ENCODE data around the gene NINL.
"Not testable (repeated sequence)": the region's sequence is repeated elsewhere in the genome, so short reads cannot be mapped to it uniquely, and the experiment has no call there.

The NINL gene

DNA sequence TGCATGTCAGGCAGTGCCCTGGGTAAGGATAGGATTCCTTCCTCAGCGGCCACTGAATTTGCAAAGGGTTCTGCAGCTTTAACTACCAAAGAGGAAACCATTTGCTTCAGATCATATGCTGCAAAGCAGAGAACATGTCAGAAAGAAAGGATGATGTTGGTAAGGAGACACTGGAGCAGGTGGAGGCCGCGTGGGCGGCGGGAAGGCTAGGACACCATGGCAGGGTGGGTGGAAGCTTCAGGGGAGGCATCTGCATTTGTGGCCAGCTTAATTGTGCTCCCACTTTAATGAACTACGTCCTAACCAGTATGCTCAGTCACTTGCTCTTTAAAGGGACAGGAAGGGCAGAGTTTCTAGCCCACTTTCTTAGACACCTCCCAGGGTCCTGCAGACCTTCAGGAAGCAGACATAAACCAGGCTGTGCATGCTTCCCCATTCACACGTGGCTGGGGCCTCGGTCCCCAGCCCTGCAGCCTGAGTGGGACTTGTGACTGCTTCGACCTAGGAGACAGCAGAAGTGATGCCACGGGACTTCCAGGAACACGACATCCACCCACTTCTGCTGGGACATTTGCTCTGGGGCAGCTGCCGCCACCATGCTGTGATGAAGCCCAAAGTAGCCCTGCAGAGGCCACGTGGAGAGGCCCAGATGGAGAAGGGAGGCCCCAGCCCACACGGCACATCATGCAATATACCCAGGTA is 101.7 kb downstream of the NINL start:
- DNase-seq: no peak

- DNase-seq: no peak
These were observed 103.4 kb downstream of the NINL start for GRCh38 chr20:25481918-25482253.

DNA sequence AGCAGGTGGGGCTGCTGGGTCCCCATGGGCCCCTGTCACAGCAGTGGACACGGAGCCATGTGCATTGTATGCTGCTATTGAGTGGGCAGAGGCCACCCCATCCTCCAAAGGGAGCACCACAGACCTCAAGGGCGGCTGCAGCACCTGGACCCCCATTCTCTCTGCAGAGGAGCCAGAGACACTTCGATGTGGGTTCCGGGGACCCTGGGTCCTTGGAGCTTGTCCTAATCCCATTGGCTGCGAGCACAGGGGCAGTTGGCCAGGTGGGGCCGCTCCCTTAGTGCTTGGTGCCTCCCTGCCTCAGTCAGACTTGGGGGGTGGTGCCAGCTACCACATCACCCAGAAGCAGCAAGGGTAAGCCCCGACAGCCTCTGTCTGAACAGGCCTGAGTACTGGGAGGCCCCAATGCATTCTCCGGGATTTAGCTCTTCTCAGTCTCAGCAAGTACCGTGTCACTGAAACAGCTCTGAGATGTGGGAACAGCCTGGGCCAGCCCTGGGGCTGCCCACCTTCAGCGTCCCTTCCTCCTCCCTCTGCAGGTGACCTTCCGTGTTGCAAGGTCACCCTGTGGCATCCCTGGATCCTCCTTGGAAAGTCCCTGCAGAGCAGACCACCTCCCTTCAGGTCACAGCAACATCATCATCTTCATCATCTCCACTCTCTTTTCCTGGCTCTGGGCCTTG is 104.0 kb downstream of the NINL start:
- DNase-seq: no peak

GRCh38 chr20:25480797-25481196 is 104.5 kb downstream of the NINL start:
- no peak for DNase-seq

- DNase-seq: no peak
These were observed 105.2 kb downstream of the NINL start for GRCh38 chr20:25480156-25480555.

- no peak for DNase-seq
These were observed 105.7 kb downstream of the NINL start for GRCh38 chr20:25479638-25480037.

DNA sequence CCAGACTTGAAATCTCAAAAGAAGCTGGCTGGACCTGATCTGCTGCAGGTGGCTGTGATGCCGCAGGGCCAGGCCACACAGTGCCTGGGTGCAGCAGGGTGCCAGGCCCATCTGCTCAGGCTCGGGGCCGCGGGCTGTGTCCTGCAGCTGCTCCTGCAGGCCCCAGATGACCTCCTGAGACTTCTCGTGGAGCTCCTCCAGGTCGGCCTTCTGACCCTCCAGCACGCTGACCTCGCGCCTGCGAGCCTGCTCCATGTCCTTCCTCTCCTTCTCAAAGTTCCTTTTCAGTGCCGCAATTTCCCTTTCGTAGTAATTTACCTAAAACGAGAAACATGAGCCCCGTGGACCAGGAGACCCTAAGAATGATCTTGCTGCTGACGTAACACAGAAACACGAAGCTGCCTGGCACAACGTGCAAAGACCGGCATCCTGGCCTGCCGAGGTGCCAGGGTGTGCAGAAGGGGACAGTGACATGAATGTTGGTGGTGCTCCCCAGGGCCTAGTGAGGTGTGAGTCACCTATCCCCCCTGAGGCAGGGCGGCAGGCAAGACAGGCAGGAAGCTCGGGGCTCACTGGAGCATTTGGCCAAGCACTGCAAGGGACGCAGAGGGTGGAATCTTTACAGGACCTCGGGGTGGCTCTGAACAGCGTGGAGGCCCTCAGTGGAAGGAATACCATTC is 106.3 kb downstream of the NINL start:
- no peak for DNase-seq

GRCh38 chr20:25477014-25477882 is 108.1 kb downstream of the NINL start:
- DNase-seq: no peak

DNA sequence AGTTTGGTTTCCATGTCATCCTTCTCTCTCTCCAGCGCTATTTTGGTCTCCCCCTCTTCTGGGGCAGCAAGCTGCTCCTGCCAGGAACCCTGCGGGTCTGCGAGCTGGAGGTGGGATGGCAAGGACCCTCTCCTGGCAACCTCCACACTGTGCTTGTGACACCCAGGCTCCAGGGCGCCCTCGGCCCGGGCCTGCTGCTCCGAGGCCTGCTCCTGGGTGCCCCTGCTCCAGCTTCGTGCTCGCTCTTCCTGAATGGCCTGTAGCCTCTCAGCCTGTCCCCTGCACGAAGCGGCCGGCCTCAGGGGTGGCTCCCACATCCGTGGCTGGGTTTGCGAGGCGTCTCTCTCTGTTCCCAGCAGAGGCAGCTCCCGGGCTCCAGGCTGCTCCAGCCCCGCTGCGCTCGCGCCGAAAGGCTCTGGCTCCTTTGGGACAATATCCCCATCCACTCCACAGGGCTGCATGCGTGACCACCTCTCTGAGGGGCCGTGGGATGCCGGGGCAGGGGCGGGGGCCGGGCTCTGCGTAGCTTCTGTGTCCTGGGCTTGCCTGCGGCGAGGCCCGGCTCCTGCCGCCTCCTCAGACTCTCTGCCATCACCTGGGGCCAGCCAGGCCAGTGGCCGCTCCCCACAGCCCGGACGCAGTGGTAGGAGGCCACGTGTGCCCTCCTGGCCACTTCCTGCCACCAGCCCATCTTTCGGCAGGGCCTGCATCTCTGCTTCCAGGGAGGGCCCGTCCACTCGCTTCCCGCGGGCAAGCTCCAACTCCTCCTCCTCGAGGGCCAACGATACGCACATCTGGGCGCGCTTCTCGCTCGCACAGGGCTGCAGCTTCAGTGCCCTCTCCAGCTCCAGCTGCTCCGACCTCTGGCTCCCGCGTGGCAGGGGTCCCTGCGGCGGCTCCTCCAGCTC is 109.0 kb downstream of the NINL start:
- DNase-seq: no peak

DNA sequence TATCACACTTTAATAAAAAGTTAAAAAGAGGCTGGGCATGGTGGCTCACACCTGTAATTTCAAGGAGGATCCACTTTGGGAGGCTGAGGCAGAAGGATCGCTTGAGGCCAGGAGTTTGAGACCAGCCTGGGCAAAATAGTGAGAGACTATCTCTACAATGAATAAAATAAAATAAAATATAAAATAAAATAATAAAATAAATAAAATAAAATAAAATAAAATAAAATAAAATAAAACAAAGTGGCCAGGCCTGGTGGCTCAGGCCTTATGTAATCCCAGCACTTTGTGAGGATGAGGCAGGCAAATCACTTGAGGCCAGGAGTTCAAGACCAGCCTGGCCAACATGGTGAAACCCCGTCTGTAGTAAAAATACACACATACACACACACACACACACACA is 112.0 kb downstream of the NINL start:
- not testable (repeated sequence) for DNase-seq

DNA sequence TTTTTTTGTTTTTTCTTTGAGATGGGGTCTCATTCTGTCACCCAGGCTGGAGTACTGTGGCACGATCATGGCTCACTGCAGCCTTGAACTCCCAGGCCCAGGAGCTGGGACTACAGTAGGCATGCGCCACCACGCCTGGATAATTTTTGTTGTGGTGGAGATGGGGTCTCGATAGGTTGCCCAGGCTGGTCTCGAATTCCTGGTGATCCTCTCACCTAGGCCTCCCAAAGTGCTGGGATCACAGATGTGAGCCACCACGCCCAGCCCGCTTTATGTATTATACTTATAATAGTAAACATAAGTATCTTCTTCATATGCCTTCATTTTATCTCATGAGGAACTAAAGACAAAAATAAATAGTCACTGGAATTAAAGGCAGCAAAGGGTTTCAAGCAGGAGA is 114.3 kb downstream of the NINL start:
- DNase-seq: no peak

DNA sequence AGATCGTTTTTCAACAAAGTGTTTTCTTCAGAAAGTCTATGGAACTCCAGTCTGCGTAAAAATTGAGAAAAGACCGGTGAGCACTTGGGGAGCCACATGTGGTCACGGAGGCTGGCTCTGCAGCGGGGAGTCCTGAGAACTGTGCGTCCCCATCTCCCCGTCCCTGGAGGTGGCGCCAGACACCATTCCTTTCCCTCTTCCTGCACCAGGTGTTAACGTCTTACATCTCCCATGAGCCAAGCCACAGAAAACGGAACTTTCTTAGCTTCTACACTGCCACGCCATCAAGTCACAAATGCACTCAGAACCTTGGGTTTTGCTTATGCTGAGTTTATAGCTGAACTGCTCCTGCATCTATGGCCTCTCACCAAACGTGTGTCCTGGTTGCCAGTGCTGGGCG is 115.3 kb downstream of the NINL start:
- no peak for DNase-seq

DNA sequence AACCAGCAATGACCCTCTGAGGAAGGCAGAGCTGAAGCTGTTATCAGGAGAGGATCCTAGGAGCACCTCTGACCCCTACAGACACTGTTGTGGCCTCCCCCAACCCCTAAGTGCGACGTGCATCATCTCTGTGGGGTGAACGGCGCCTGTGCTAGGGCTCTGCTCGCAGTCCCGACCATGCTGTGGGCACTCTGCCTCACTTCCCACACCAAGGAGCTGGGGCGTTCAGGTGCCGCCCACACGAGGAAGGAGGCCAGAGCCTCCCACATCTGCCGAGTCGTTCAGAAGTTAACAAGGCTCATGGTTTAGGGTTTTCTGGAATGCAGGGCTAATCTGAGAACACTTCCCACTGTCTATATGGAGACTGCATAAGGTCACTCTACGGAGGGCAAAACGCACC is 115.8 kb downstream of the NINL start:
- DNase-seq: no peak

- no peak for DNase-seq
These were observed 116.9 kb downstream of the NINL start for GRCh38 chr20:25468126-25469075.

DNA sequence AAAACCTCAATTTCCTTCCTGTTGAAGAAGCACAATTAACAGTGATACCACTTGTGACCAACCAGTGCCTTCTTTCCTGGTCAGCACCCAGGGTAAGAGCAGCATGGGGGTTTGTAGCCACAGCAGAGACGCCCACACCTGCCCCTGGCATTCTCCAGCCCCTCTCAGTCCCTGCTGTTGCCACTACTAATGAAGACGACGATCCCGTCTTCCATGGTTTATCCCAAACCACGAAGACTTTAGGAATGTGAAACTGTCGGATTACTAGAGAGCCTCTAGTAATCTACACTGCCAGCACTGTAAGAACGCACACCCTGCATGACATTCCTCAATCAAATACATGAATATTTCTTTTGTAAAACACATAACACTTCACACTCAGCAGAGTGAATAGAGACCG is 117.9 kb downstream of the NINL start:
- no peak for DNase-seq

GRCh38 chr20:25466846-25467245 is 118.5 kb downstream of the NINL start:
- no peak for DNase-seq

DNA sequence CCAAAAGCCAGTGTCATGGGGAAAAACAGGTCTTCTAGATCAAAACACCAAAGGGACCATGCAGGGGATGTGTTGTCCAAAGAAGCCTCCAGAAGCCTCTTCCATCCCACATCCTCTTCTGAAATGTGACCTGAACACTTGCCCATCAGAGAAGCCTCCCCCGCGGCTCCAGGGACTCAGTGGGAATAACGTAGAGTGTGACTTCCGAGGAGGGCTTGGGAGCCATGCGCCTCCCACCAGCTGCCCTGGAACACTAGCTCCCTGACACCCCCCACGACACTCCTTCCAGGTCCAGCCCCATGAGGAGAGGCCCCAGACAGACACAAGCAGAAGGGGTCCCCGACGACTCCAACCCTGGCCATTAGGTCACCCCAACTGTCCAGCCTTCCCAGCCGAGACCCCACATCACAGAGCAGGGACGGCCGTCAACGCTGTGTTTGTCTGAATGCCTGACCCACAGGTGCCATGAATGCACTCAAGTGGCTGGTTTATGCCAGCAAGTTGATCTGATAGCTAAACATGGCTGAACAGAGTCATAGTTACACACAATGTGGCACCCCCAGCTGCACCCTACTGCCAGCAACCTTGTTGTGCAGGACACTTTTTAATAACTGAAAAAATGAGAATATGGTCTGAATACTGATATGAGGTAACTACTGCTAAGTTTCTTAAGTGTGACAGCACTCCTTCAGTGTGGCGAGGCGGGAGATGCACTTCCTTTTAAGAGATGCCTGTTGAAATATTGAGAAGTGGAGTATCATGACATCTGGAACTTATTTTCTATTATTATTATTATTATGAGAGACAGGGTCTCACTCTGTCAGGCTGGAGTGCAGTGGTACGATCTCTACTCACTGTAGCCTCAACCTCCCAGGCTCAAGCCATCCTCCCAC is 119.8 kb downstream of the NINL start:
- no peak for DNase-seq

DNA sequence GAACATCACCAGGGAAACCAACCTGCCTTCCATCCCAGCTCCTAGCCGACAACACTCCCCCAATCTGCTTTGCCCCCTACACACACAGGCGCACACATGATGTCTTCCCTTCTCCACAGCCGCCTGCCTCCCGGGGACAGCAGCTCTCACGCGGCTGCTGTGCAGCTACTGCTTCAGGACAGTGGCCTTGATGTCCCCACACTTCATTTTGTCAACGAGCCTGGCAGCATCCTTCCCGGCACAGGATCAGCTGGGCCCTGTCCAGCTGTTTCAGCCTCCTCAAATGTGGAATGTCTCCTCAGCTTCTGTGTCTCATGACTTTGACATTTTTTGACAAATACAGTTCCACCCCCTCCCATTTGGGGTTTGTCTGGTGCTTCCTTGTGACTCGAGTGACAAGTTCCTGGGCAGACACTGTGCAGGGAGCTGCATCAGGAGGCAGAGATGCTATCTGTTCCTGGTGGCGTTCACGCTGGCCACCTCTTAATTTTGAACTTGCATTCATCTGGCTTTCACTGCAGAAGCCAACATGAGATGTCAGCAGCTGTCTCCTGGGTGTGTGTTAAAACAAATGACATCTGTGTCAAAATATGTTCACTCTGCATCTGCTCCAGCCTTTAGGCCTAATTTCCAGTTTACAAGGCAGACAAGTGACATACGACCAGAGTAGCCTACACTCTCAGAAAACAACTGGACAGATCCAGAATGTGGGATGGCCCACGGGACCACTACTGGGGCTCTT is 120.7 kb downstream of the NINL start:
- DNase-seq: no peak
